ENCODE measurements around the gene SPOCK2.

Gene SPOCK2

GRCh38 chr10:72049969-72050781 lies 38.2 kb downstream of the SPOCK2 start:
- in situ Hi-C loops (cut with MboI; ENCODE audit: low pct_unique_long_range_greater_than_20kb, low sequenced_read_pairs, unreplicated experiment): loop anchor here (5.0 kb wide), 1 partner anchor 148 kb away; no protein-coding TSS in a partner anchor
- no peak for TF ChIP-seq CTCF (IDR thresholded peaks at IDR 0.05; ENCODE audit: extremely low read depth, insufficient read depth, missing control alignments)
- no peak for DNase-seq (ENCODE audit: low spot score)

GRCh38 chr10:72049472-72049871 lies 38.9 kb downstream of the SPOCK2 start:
- TF ChIP-seq CTCF (IDR thresholded peaks at IDR 0.05; ENCODE audit: extremely low read depth, insufficient read depth, missing control alignments): no peak
- no peak for DNase-seq (ENCODE audit: low spot score)
- in situ Hi-C loops (cut with MboI; ENCODE audit: low pct_unique_long_range_greater_than_20kb, low sequenced_read_pairs, unreplicated experiment): loop anchor here (5.0 kb wide), 1 partner anchor 147 kb away; no protein-coding TSS in a partner anchor

GRCh38 chr10:72048450-72049124 lies 39.8 kb downstream of the SPOCK2 start:
- peak; percentile 87 for DNase-seq (ENCODE audit: low spot score)
- in situ Hi-C loops (cut with MboI; ENCODE audit: low pct_unique_long_range_greater_than_20kb, low sequenced_read_pairs, unreplicated experiment): loop anchor here (5.0 kb wide), 1 partner anchor 146 kb away; no protein-coding TSS in a partner anchor
- TF ChIP-seq CTCF (IDR thresholded peaks at IDR 0.05; ENCODE audit: extremely low read depth, insufficient read depth, missing control alignments): peak; percentile 98

GRCh38 chr10:72045586-72045985 lies 42.8 kb downstream of the SPOCK2 start:
- in situ Hi-C loops (cut with MboI; ENCODE audit: low pct_unique_long_range_greater_than_20kb, low sequenced_read_pairs, unreplicated experiment): loop anchor here (5.0 kb wide), 1 partner anchor 143 kb away; no protein-coding TSS in a partner anchor
- TF ChIP-seq CTCF (IDR thresholded peaks at IDR 0.05; ENCODE audit: extremely low read depth, insufficient read depth, missing control alignments): no peak
- no peak for DNase-seq (ENCODE audit: low spot score)

- no peak for TF ChIP-seq CTCF (IDR thresholded peaks at IDR 0.05; ENCODE audit: extremely low read depth, insufficient read depth, missing control alignments)
- no peak for DNase-seq (ENCODE audit: low spot score)
- in situ Hi-C loops (cut with MboI; ENCODE audit: low pct_unique_long_range_greater_than_20kb, low sequenced_read_pairs, unreplicated experiment): loop anchor here (5.0 kb wide), 1 partner anchor 142 kb away; no protein-coding TSS in a partner anchor
These were observed 43.8 kb downstream of the SPOCK2 start for GRCh38 chr10:72044417-72045041.

Data from GM13977 (cell line).